PC-9 (cell line): ENCODE results near the gene CYP3A4.

Source experiments
- EZH2 ChIP-seq: fragments of 200-600 bp; sonication (generic); IDR thresholded peaks from 2 replicates; pipeline ENCODE4 v1.8.0; 2017; ENCODE audit warnings: antibody characterized with exemption, low read depth
- TF ChIP-seq, protein P1 (sequence below): fragments of 200-600 bp; sonication (generic); conservative IDR thresholded peaks from 2 replicates; pipeline ENCODE4 v1.6.1; 2017; ENCODE audit warnings: mixed run types, antibody characterized with exemption, mild to moderate bottlenecking, moderate library complexity

GRCh38 chr7:99755085-99755484 lies 28.9 kb downstream of the CYP3A4 start:
- TF ChIP-seq, protein P1, sequence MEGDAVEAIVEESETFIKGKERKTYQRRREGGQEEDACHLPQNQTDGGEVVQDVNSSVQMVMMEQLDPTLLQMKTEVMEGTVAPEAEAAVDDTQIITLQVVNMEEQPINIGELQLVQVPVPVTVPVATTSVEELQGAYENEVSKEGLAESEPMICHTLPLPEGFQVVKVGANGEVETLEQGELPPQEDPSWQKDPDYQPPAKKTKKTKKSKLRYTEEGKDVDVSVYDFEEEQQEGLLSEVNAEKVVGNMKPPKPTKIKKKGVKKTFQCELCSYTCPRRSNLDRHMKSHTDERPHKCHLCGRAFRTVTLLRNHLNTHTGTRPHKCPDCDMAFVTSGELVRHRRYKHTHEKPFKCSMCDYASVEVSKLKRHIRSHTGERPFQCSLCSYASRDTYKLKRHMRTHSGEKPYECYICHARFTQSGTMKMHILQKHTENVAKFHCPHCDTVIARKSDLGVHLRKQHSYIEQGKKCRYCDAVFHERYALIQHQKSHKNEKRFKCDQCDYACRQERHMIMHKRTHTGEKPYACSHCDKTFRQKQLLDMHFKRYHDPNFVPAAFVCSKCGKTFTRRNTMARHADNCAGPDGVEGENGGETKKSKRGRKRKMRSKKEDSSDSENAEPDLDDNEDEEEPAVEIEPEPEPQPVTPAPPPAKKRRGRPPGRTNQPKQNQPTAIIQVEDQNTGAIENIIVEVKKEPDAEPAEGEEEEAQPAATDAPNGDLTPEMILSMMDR: no peak
- no peak for TF ChIP-seq EZH2
